GM10847 (cell line): ENCODE measurements around the gene PRKAR1B.

ENCODE experiments used
- POLR2A ChIP-seq: IDR thresholded peaks from 2 replicates; pipeline ENCODE4 v1.6.1; 2011; ENCODE audit not compliant: insufficient read length; ENCODE audit errors: extremely low read depth

PRKAR1B gene

GRCh38 chr7:730501-731439 is 3.7 kb upstream of the PRKAR1B start:
- TF ChIP-seq POLR2A = no peak

GRCh38 chr7:729140-730000 is 2.3 kb upstream of the PRKAR1B start:
- TF ChIP-seq POLR2A = no peak

- no peak for TF ChIP-seq POLR2A
These were observed 1.5 kb upstream of the PRKAR1B start for GRCh38 chr7:728602-729001.

- TF ChIP-seq POLR2A = no peak
These were observed 852 bp upstream of the PRKAR1B start for GRCh38 chr7:727806-728460.

GRCh38 chr7:726854-727103 is 302 bp downstream of the PRKAR1B start:
- TF ChIP-seq POLR2A = no peak

- peak; percentile 47 for TF ChIP-seq POLR2A
These were observed 812 bp downstream of the PRKAR1B start, which contains the start of gene DNAAF5 for GRCh38 chr7:726084-726853. Gene DNAAF5 (plus strand): TSS chr7:726699. CDS start chr7:726721, 22 bp downstream.

GRCh38 chr7:725223-726005 is 1.7 kb downstream of the PRKAR1B start:
- TF ChIP-seq POLR2A = no peak

GRCh38 chr7:724298-724697 is 2.8 kb downstream of the PRKAR1B start:
- no peak for TF ChIP-seq POLR2A

GRCh38 chr7:723541-723940 is 3.5 kb downstream of the PRKAR1B start:
- no peak for TF ChIP-seq POLR2A

GRCh38 chr7:721619-722248 is 5.3 kb downstream of the PRKAR1B start:
- TF ChIP-seq POLR2A = no peak

GRCh38 chr7:716636-717035 is 10.4 kb downstream of the PRKAR1B start:
- no peak for TF ChIP-seq POLR2A

- TF ChIP-seq POLR2A = no peak
These were observed 10.9 kb downstream of the PRKAR1B start for GRCh38 chr7:716222-716621.

- no peak for TF ChIP-seq POLR2A
These were observed 12.8 kb downstream of the PRKAR1B start for GRCh38 chr7:714251-714671.

GRCh38 chr7:713488-714230 is 13.4 kb downstream of the PRKAR1B start:
- TF ChIP-seq POLR2A = no peak

GRCh38 chr7:713139-713457 is 14.0 kb downstream of the PRKAR1B start:
- TF ChIP-seq POLR2A = no peak
